ENCODE results near the gene INTS11. TPM values are rescaled to one million over a fixed set of nuclear protein-coding genes. Genes with fewer than 3 reads are reported as not detected.

The INTS11 gene
- total and polyA plus RNA-seq, 2 of the 8 experiments (the other 6 are each of a cell fraction or from before 2014, with no cell fraction given) = 113 to 243 TPM

- TF ChIP-seq, protein P1, sequence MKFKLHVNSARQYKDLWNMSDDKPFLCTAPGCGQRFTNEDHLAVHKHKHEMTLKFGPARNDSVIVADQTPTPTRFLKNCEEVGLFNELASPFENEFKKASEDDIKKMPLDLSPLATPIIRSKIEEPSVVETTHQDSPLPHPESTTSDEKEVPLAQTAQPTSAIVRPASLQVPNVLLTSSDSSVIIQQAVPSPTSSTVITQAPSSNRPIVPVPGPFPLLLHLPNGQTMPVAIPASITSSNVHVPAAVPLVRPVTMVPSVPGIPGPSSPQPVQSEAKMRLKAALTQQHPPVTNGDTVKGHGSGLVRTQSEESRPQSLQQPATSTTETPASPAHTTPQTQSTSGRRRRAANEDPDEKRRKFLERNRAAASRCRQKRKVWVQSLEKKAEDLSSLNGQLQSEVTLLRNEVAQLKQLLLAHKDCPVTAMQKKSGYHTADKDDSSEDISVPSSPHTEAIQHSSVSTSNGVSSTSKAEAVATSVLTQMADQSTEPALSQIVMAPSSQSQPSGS (IDR thresholded peaks at IDR 0.05; ENCODE audit: low read length) = no peak
- TF ChIP-seq, protein P2, sequence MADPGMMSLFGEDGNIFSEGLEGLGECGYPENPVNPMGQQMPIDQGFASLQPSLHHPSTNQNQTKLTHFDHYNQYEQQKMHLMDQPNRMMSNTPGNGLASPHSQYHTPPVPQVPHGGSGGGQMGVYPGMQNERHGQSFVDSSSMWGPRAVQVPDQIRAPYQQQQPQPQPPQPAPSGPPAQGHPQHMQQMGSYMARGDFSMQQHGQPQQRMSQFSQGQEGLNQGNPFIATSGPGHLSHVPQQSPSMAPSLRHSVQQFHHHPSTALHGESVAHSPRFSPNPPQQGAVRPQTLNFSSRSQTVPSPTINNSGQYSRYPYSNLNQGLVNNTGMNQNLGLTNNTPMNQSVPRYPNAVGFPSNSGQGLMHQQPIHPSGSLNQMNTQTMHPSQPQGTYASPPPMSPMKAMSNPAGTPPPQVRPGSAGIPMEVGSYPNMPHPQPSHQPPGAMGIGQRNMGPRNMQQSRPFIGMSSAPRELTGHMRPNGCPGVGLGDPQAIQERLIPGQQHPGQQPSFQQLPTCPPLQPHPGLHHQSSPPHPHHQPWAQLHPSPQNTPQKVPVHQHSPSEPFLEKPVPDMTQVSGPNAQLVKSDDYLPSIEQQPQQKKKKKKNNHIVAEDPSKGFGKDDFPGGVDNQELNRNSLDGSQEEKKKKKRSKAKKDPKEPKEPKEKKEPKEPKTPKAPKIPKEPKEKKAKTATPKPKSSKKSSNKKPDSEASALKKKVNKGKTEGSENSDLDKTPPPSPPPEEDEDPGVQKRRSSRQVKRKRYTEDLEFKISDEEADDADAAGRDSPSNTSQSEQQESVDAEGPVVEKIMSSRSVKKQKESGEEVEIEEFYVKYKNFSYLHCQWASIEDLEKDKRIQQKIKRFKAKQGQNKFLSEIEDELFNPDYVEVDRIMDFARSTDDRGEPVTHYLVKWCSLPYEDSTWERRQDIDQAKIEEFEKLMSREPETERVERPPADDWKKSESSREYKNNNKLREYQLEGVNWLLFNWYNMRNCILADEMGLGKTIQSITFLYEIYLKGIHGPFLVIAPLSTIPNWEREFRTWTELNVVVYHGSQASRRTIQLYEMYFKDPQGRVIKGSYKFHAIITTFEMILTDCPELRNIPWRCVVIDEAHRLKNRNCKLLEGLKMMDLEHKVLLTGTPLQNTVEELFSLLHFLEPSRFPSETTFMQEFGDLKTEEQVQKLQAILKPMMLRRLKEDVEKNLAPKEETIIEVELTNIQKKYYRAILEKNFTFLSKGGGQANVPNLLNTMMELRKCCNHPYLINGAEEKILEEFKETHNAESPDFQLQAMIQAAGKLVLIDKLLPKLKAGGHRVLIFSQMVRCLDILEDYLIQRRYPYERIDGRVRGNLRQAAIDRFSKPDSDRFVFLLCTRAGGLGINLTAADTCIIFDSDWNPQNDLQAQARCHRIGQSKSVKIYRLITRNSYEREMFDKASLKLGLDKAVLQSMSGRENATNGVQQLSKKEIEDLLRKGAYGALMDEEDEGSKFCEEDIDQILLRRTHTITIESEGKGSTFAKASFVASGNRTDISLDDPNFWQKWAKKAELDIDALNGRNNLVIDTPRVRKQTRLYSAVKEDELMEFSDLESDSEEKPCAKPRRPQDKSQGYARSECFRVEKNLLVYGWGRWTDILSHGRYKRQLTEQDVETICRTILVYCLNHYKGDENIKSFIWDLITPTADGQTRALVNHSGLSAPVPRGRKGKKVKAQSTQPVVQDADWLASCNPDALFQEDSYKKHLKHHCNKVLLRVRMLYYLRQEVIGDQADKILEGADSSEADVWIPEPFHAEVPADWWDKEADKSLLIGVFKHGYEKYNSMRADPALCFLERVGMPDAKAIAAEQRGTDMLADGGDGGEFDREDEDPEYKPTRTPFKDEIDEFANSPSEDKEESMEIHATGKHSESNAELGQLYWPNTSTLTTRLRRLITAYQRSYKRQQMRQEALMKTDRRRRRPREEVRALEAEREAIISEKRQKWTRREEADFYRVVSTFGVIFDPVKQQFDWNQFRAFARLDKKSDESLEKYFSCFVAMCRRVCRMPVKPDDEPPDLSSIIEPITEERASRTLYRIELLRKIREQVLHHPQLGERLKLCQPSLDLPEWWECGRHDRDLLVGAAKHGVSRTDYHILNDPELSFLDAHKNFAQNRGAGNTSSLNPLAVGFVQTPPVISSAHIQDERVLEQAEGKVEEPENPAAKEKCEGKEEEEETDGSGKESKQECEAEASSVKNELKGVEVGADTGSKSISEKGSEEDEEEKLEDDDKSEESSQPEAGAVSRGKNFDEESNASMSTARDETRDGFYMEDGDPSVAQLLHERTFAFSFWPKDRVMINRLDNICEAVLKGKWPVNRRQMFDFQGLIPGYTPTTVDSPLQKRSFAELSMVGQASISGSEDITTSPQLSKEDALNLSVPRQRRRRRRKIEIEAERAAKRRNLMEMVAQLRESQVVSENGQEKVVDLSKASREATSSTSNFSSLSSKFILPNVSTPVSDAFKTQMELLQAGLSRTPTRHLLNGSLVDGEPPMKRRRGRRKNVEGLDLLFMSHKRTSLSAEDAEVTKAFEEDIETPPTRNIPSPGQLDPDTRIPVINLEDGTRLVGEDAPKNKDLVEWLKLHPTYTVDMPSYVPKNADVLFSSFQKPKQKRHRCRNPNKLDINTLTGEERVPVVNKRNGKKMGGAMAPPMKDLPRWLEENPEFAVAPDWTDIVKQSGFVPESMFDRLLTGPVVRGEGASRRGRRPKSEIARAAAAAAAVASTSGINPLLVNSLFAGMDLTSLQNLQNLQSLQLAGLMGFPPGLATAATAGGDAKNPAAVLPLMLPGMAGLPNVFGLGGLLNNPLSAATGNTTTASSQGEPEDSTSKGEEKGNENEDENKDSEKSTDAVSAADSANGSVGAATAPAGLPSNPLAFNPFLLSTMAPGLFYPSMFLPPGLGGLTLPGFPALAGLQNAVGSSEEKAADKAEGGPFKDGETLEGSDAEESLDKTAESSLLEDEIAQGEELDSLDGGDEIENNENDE (IDR thresholded peaks at IDR 0.05; ENCODE audit: insufficient replicate concordance, low read length) = no peak
- TF ChIP-seq BRCA1 (IDR thresholded peaks at IDR 0.05; ENCODE audit: low read depth, low read length) (no peak), CBX5 (IDR thresholded peaks at IDR 0.05; ENCODE audit: low read depth, low read length) (no peak)
Measured at GRCh38 chr1:1274931-1275431, 49.5 kb downstream of the INTS11 start (continued).

Data from H1 (cell line).